Measurements from ENCODE around the gene MBOAT1. TPM values are rescaled to one million over a fixed set of nuclear protein-coding genes. Genes with fewer than 3 reads are reported as not detected.

The MBOAT1 gene
- polyA plus RNA-seq, 1 of the 3 experiments (the other 2 are of a cell fraction) = 3.0 TPM

DNA sequence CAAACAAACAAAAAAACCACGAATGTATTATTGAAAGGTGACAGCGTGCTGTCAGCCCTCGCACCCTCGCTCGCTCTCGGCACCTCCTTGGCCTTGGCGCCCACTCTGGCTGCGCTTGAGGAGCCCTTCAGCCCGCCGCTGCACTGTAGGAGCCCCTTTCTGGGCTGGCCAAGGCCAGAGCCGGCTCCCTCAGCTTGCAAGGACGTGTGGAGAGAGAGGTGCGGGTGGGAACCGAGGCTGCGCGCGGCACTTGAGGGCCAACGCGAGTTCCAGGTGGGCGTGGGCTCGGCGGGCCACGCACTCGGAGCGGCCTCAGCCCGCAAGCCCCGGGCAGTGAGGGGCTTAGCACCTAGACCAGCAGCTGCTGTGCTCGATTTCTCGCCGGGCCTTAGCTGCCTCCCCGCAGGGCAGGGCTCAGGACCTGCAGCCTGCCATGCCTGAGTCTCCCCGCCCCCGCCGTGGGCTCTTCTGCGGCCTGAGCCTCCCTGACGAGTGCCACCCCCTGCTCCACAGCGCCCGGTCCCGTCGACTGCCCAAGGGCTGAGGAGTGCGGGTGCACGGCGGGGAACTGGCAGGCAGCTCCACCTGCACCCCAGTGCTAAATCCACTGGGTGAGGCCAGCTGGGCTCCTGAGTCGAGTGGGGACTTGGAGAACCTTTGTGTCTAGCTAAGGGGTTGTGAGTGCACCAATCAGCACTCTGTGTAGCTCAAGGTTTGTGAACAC is 20.9 kb upstream of the MBOAT1 start:
- Histone ChIP-seq H3K36me3 (replicated peaks in 1 of 2; ENCODE audit: control insufficient read depth in 1 of 2, insufficient read depth in 2 of 2, low read length in 1 of 2) (no peaks in the 10 kb centered on the region), H3K9me2 (no peaks in the 10 kb centered on the region), H2AFZ (ENCODE audit: low read depth) (no peak overlapping the region), H3K4me1 (ENCODE audit: control insufficient read depth in 1 of 2, insufficient read depth in 2 of 2, low read depth in 1 of 2, low read length in 1 of 2) (no peaks in the 10 kb centered on the region), H3K4me3 (ENCODE audit: low read depth in 2 of 2, low read length in 1 of 2) (no peak overlapping the region), H3K4me2 (no peak overlapping the region), H3K9me3 (no peaks in the 10 kb centered on the region), H3K27ac (ENCODE audit: low read depth in 2 of 2, low read length in 1 of 2) (no peak overlapping the region), H3K27me3 (ENCODE audit: insufficient read depth) (no peaks in the 10 kb centered on the region), H4K20me1 (ENCODE audit: insufficient read depth) (no peaks in the 10 kb centered on the region), H3F3A (replicated peaks; ENCODE audit: insufficient read depth) (no peaks in the 10 kb centered on the region), H3K9ac (no peak overlapping the region), H3K79me2 (ENCODE audit: insufficient read depth) (no peaks in the 10 kb centered on the region)
- TF ChIP-seq, protein P1, sequence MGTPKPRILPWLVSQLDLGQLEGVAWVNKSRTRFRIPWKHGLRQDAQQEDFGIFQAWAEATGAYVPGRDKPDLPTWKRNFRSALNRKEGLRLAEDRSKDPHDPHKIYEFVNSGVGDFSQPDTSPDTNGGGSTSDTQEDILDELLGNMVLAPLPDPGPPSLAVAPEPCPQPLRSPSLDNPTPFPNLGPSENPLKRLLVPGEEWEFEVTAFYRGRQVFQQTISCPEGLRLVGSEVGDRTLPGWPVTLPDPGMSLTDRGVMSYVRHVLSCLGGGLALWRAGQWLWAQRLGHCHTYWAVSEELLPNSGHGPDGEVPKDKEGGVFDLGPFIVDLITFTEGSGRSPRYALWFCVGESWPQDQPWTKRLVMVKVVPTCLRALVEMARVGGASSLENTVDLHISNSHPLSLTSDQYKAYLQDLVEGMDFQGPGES (IDR thresholded peaks at IDR 0.05; ENCODE audit: low read depth, low read length) = no peak
- TF ChIP-seq, protein P2, sequence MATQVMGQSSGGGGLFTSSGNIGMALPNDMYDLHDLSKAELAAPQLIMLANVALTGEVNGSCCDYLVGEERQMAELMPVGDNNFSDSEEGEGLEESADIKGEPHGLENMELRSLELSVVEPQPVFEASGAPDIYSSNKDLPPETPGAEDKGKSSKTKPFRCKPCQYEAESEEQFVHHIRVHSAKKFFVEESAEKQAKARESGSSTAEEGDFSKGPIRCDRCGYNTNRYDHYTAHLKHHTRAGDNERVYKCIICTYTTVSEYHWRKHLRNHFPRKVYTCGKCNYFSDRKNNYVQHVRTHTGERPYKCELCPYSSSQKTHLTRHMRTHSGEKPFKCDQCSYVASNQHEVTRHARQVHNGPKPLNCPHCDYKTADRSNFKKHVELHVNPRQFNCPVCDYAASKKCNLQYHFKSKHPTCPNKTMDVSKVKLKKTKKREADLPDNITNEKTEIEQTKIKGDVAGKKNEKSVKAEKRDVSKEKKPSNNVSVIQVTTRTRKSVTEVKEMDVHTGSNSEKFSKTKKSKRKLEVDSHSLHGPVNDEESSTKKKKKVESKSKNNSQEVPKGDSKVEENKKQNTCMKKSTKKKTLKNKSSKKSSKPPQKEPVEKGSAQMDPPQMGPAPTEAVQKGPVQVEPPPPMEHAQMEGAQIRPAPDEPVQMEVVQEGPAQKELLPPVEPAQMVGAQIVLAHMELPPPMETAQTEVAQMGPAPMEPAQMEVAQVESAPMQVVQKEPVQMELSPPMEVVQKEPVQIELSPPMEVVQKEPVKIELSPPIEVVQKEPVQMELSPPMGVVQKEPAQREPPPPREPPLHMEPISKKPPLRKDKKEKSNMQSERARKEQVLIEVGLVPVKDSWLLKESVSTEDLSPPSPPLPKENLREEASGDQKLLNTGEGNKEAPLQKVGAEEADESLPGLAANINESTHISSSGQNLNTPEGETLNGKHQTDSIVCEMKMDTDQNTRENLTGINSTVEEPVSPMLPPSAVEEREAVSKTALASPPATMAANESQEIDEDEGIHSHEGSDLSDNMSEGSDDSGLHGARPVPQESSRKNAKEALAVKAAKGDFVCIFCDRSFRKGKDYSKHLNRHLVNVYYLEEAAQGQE (IDR thresholded peaks at IDR 0.05; ENCODE audit: low read depth, low read length) = no peak
- no peak for TF ChIP-seq NFIC (IDR thresholded peaks at IDR 0.05; ENCODE audit: borderline replicate concordance)
- no peak for TF ChIP-seq RFX5 (IDR thresholded peaks at IDR 0.05; ENCODE audit: low read length)
- TF ChIP-seq CHD2 (IDR thresholded peaks at IDR 0.05; ENCODE audit: low read length, partially characterized antibody) = no peak
- no peak for TF ChIP-seq RAD21 (IDR thresholded peaks at IDR 0.05; ENCODE audit: low read length)
- no peak for TF ChIP-seq YY1 (IDR thresholded peaks at IDR 0.05; ENCODE audit: low read depth)
- TF ChIP-seq, protein P3, sequence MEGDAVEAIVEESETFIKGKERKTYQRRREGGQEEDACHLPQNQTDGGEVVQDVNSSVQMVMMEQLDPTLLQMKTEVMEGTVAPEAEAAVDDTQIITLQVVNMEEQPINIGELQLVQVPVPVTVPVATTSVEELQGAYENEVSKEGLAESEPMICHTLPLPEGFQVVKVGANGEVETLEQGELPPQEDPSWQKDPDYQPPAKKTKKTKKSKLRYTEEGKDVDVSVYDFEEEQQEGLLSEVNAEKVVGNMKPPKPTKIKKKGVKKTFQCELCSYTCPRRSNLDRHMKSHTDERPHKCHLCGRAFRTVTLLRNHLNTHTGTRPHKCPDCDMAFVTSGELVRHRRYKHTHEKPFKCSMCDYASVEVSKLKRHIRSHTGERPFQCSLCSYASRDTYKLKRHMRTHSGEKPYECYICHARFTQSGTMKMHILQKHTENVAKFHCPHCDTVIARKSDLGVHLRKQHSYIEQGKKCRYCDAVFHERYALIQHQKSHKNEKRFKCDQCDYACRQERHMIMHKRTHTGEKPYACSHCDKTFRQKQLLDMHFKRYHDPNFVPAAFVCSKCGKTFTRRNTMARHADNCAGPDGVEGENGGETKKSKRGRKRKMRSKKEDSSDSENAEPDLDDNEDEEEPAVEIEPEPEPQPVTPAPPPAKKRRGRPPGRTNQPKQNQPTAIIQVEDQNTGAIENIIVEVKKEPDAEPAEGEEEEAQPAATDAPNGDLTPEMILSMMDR (IDR thresholded peaks at IDR 0.05) = no peak
- no peak for TF ChIP-seq JUND (IDR thresholded peaks at IDR 0.05)
- TF ChIP-seq FOXJ3 (CRISPR knock-in tag; IDR thresholded peaks at IDR 0.05) = no peak
- TF ChIP-seq, protein P4, sequence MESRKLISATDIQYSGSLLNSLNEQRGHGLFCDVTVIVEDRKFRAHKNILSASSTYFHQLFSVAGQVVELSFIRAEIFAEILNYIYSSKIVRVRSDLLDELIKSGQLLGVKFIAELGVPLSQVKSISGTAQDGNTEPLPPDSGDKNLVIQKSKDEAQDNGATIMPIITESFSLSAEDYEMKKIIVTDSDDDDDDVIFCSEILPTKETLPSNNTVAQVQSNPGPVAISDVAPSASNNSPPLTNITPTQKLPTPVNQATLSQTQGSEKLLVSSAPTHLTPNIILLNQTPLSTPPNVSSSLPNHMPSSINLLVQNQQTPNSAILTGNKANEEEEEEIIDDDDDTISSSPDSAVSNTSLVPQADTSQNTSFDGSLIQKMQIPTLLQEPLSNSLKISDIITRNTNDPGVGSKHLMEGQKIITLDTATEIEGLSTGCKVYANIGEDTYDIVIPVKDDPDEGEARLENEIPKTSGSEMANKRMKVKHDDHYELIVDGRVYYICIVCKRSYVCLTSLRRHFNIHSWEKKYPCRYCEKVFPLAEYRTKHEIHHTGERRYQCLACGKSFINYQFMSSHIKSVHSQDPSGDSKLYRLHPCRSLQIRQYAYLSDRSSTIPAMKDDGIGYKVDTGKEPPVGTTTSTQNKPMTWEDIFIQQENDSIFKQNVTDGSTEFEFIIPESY (IDR thresholded peaks at IDR 0.05; ENCODE audit: borderline replicate concordance, low read depth) = no peak
- no peak for TF ChIP-seq TCF12 (IDR thresholded peaks at IDR 0.05)
- TF ChIP-seq GATA2 (CRISPR knock-in tag; IDR thresholded peaks at IDR 0.05) = no peak
- ChIA-PET POLR2A (no interaction called here), CTCF (no interaction called here)
- WGBS (ENCODE audit: low lambda C conversion rate) = 74% methylated on average over 21 of the region's 44 CpGs
- DNase-seq = no peak

All from SK-N-SH (cell line).